ENCODE results near the gene NTPCR.
"Not testable (repeated sequence)": the region's sequence is repeated elsewhere in the genome, so short reads cannot be mapped to it uniquely, and the experiment has no call there.

Gene NTPCR

DNA sequence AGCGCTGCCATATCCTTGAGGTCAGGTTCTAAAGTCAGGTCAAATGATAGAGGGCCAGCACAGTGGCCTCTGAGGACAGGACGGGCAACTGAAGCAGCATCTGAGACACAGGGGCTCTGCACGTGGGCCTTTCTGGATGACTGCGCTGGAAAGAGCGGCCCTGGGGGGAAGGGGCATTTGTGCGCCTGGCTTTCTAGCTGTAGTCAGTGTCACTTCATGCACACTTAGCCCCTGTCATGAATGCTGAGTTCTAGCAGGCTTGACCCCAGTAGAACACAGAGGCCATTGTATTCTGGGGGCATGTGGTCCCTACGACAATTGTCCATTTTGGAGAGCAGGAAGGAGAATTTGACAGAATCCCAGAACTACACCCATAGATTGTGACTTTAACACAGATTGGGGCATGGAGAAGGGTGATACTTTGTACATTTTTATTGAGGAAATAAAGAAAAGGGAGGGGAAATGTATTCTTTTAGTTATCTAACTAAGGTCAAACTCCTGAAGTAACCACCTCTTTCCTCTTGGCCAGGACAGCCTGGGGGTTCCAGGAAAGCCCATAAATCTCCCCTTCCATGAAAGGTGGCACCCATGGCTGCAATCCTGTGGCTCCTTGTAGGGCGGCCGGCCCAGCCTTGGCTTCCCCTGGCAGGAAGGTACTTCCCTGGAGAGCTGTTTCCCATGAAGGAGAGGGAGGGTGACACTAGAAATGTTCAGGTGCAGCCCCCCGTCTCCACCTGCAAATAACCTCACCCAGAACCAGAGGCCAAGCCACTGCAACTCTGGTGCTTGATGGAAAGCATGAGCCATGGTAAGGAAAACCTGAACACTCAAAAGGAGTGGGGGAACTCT lies 34.4 kb downstream of the NTPCR start:
- no peak for DNase-seq (ENCODE audit: low spot score)

DNA sequence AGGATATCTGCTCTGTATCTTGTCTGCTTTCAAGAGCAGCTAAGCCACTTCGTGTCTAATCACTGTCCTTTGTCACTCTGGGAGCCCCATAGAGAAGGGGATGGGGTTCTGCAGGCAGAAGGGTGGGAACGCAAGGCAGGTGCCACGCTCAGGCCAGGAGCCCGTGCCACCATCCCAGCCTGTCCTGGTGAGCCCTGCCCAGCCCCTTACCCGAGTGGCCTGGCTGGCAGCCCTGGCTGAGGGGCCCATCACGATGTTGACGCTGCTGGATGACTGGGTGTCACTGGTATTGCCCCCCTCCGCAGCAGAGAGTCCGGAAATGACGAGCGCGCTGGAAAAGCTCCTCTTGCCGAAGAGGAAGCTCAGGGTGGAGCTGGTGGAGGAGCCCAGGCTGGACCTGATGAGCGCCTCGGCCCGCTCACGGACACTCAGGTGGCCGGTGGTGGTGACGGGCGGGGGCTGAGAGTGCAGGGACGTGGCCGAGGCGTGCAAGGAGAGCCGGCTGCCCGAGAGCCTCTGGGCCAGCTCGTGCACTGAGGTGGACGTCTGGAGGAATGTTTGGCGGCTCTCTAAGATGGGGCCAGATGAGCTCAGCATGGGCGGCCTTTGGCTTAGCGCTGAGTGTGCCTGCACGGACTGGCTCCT lies 35.6 kb downstream of the NTPCR start:
- no peak for DNase-seq (ENCODE audit: low spot score)

DNA sequence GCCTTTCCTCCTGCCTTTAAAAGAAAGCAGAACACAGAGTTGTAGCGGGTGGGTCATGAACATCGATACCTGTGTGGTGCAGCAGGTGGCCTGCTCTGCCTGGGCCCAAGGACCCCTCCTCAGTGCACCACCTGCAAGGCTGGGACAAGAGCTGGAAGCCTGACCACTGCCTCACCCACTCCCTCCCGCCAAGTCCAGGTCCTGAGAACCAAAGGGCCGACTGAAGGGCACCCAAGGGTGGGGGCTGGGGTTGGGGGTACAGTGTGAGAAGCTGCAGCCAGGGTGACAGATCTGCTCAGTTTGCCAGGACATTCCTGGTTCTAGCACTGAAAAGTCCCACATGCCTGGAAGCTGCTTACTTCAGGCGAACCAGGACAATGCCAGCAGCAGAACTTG lies 36.1 kb downstream of the NTPCR start:
- no peak for DNase-seq (ENCODE audit: low spot score)

DNA sequence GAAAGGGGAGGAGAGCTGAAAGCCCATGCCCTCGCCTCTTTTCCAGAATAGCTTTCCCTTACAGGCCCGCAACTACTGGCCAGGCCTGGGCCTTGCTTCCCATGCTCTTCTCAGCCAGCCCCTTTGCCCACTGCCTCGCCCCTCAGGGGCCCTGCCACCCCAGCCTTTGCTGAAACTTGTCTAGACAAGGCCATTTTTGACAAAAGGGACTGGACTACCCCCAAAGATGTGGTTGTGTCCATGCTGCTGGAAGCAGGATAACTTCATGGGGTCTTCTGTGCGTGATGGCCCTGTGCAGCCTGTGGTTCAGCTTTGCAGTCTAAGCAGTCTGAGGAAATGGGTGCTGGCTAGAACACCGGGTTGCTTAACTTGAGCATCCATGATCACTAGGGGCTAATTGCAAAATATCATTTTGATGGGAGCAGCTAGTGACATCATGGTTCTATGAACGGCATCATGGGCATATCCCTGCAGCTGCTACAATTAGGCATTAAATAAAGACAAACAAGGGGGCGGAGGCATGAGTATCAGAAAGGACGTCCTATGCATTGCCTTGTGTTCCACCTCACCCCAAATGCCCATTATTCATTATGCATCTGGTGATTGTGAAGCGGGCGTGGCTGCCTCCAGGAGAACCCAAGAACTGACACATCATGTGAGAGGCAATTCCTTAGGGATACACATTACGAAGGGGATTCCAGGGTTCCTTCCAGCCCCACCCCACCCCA lies 36.8 kb downstream of the NTPCR start:
- DNase-seq (ENCODE audit: low spot score), result no peak

DNA sequence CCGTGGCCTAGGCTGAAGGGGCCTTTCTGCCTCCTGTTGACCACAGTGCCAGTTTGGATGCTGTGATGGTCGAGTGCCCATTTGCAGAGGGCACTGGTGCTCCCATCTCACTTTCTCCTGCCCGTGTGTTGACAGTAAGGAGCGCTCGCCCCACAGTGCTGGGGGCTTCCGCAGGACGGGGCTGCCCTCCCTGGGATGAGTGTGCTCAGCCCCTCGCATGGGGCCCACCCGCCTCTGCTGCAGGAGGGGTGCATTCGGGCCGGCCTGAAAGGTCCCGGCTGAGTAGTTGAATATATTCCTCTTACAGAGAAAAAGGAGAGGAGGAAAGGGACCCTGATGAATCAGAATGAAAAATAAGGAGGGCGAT lies 37.3 kb downstream of the NTPCR start:
- DNase-seq (ENCODE audit: low spot score), result no peak

DNA sequence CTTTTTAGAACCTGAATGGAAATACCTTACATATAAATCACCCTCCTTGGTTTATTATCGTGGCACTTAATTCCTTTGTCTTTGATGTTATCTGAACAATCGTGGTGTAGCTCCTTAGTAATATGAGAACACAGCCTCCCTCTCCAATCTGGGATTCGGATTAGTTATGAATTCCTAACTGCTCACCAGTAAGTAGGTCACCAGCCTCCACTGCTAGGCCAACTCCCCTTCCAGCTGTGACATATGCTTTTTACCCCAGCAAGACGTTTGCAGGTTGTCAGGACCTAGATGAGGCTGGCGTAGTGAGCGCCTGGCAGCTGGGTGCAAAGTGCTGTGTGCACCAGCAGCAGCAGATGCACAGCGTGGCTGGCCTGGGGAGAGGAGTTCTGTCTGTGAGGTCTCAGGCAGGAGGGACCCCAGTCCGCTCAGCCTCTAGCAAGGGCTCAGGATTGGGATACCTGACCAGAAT lies 38.2 kb downstream of the NTPCR start:
- no peak for DNase-seq (ENCODE audit: low spot score)

DNA sequence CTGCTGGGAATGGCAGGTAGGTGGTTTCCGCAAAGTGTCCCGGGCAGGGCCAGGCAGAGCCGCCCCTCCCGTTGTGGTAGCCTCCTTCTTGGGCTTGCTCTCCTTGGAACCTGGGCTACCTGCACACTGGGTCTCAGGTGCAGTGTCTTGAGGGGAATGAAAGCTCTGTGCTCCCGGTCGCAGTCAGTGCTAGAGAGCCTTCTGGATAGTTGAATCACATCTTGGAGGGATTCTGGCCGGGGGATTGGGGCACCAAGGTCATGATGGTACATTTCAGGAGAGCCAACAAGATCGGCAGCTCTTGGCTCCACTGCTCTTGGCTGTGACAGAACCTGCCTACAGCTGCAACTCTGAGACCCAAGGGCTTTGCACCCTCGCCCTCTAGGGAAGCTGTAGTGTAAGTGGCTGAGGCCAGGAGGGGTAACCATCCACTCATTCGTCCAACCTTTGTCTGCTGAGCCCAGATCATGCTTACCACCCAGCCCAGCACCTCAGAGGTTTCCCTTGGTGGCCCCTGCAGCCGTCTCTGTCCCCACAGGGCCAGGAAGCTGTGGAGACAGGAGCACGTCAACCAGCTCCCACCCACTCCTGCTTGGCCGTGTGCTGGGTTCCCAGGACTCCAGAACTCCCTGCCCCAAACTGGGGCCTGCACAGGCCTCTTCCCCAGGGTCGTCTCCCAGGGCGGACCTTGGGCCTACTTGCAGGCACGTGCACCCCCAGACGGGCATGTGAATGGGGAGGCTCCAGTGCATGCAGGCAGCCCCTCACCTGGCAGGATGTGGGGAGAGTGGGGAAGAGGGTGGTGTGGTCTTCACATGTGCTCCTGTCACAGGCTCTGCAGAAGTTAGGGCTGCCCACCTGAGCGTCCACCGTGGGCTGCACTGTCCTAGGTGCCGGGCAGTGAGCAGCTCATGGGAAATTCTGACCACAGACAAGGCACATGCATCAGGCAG lies 40.0 kb downstream of the NTPCR start:
- no peak for DNase-seq (ENCODE audit: low spot score)

DNA sequence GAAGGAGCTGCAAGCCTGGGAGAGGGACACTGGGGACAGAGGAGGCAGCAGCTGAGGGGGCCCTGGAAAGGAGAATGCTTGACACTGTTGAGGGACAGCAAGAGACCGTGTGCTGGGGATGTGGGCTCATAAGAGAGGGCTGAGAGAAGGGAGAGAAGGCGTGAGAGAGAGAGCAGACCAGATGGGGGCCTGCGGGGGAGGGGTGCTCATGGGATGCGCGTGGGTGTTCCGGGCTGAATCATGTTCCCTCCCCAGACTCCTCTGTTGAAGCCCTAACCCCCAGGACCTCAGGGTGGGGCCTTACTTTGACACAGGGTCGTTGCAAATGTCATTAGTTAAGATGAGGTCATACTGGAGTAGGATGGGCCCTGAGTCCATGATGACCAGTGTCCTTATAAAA lies 40.8 kb downstream of the NTPCR start:
- no peak for DNase-seq (ENCODE audit: low spot score)

DNA sequence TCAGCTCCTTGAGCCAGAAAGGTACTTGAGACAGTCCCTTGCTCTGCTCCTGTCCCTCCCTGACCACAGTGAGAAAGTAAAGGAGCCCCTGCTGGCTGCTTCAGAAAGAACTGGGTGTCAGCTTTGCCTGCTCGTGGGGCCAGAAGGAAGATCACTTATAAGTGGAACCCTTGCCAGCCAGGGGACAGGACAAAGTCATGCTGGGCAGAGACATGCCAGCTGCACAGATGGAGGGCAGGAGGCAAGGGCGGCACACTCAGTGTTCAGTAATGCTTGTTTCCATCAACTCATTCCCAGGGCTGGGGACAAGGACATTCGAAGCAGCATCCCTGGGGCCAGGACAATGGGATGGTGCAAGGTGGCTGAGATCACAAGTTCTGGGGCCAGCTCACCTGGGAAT lies 41.8 kb downstream of the NTPCR start:
- no peak for DNase-seq (ENCODE audit: low spot score)

DNA sequence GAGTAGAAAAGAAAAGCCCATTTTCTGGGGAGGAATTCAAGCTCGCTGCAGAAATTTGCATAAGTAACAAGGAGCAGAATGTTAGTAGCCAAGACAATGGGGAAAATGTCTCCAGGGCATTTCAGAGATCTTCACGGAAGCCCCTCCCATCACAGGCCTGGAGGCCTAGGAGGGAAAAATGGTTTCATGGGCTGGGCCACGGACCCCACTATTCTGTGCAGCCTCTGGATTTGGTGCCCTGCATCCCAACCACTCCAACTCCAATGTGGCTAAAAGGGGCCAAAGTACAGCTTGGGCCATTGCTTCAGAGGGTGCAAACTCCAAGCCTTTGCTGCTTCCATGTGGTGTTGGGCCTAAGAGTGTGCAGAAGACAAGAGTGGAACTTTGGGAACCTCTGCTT lies 43.1 kb downstream of the NTPCR start:
- no peak for DNase-seq (ENCODE audit: low spot score)

DNA sequence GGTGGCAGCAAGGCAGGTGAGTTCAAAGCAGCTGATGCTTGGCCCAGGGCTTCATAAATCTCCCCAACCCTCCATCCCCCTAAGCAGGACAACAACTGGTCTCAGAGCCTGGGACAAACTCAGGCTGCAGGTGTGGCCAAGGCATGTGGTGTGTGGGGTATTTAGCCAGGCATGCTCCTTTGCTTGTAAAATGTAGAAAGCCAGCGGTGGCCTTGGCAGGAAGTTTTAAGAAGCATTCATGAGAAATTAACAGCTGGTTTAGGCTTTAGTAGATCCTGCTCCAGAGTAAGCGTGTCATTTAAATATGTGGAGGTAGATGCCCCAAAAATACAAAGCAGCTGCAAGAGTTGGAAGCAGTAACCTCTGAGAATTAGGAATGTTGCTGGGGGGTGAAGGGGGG lies 44.8 kb downstream of the NTPCR start:
- no peak for DNase-seq (ENCODE audit: low spot score)

DNA sequence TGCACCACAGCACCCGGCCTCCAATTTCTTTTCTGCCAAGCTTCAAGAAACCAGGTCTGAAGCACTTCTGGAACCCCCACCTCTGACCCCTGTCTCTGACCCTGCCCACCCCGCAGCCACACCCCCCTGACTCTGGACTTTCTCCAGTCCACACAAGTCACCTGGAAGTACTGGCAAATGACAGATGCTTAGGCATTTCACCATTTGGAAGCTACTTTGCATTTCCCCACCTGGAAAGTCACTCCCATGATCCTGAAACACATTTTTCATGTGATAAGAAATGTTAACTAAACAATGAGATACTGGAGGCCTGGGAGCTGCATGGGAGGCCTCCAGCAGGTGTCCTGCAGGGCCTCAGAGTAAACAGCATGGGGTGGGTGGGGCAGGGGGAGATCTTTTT lies 45.7 kb downstream of the NTPCR start:
- DNase-seq (ENCODE audit: low spot score), result no peak

DNA sequence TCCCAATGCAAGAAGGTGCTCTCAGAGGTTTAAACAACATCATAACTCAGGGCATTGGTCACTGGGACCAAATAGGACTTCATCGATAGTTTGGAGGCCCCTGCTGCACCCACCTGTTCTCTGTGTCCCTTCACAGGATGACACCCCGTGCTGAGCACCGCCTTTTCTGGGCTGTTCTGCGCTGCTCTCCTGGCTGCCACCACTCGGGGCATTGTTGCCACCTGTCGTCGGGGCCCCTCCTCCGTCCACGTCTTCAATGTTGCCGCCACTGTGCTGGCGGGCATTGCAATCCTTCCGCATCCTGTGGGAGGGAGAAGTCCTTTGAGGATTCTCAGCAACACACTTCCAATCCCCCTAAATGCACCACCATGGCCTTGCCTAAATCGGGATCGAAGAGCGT lies 47.7 kb downstream of the NTPCR start:
- no peak for DNase-seq (ENCODE audit: low spot score)

DNA sequence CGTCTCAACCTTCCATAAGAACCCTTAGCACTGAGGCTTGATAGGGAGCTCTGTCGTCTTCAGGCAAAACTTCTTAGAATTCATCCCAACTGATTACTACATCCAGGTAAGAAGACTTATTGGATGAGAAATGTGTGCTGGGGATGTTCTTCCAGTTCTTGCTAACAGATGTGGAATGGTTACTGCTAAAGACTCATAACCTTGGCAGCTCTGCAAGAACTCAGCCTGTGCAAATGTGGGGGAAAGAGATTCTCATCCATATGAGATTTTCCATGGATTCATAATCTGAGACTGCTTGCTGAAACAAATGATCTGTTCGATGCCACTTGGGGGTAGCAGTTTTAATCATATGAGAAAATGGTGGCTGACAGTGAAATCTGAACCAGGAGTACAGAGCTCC lies 48.2 kb downstream of the NTPCR start:
- no peak for DNase-seq (ENCODE audit: low spot score)

DNA sequence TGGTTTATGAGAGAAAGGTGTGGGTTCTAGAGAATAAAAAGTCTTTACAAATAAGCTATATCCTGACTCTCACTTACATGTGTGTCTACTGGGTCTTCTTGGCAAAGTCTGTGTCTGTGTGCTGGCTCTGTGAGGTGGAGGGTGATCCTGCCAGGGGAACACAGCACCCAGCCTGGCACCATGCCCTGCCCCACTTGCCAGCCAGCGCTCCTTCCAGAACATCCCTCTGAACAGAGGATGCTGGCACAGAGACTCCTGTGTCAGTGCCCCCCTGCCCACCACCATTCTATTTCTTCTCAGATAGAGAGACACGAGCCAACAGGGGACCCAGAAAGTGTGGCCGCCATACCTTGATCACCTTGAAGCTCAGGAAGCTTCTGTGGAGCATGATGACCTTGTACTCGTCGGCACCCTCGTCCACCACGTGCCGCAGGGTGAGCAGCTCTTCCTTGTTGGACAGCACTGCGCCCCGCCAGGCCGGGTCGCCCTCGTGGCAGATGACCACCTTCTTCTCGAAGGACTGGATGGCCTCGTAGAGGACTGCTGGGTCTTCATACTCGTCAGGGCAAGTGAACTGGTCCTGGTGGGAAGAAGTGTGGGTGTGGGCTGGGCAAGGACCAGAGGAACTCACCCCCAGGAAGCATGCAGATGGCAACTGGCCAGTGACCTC lies 49.7 kb downstream of the NTPCR start:
- no peak for DNase-seq (ENCODE audit: low spot score)

DNA sequence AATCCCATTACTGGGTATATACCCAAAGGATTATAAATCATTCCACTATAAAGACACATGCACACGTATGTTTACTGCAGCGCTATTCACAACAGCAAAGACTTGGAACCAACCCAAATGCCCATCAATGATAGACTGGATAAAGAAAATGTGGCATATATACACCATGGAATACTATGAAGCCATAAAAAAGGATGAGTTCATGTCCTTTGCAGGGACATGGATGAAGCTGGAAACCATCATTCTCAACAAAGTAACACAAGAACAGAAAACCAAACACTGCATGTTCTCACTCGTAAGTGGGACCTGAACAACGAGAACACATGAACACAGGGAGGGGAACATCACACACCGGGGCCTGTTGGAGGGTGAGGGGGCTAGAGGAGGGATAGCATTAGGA lies 53.2 kb downstream of the NTPCR start:
- DNase-seq (ENCODE audit: low spot score), result not testable (repeated sequence)

DNA sequence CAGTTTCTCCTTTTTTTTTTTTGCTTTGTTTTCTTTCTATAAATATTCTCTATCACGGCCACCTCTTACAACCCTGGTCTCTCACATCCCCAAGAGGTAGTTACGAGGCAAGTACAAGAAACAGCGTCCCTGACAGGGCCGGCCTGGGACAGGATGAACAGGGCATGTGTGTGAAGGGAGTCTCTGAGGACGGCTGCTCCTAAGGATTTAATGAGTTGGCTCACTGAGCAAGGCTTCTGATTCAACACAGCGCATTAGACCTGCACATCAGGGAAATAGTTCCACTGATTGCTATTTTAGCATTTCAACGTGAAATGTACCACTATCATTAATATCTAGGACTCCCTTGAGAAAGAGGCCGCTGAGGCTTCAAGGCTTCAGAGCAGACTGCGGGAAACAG lies 54.0 kb downstream of the NTPCR start:
- DNase-seq (ENCODE audit: low spot score), result no peak

DNA sequence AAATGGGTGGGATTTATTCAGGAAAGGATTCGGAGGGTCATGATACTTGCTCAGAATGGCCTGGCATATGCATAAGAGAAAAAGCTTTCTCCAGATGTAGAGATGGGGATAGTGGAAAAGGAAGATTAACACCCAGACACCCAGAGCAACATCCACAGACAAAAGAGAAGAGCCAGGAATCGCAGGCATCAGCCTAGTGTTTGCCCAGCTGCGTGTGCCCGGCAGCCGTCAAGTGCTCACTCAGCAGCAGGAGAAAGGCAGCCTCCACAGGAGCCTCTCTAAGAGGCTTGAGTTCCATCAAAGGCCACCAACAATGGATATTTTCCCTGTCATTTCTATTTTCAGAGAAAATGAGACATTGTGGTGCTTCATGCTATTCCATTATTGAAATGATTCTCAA lies 54.7 kb downstream of the NTPCR start:
- DNase-seq (ENCODE audit: low spot score), result no peak

DNA sequence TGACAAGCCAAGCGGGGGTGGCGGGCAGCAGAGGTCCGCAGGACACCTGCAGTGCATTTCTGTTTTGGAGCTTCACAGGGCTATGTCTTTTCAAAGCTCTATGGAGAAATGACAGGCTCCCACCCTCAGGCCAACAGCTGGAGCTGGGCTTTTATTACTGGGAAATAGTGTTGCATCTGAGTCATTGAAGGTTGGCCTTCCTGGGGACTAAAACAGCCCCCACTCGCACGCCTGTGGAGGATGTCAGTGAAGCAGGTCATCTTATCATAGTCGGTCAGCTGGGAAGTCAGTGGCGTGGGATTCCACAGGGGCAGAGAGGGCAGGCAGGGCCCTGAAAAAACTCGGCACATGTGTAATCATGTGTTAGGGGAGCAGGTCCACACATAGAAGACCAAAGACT lies 55.3 kb downstream of the NTPCR start:
- no peak for DNase-seq (ENCODE audit: low spot score)

DNA sequence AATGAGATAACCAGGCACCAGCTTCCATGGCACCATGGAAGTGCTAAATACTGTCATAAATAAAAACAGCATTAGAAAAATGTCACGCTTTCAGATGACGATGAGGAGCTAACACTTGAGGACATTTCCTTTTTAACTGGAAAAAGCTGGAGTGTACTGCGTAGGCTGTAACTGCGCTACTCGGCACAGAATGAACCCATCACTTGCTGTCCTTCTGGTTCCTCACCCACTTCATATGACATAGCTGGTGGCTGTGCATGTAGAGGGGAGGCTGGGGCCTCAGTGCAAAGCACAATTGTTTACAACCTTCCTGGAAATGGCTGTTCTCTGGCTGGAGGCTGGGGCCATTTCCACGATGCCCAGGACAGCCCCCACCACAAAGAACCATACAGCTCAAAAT lies 55.7 kb downstream of the NTPCR start:
- no peak for DNase-seq (ENCODE audit: low spot score)

DNA sequence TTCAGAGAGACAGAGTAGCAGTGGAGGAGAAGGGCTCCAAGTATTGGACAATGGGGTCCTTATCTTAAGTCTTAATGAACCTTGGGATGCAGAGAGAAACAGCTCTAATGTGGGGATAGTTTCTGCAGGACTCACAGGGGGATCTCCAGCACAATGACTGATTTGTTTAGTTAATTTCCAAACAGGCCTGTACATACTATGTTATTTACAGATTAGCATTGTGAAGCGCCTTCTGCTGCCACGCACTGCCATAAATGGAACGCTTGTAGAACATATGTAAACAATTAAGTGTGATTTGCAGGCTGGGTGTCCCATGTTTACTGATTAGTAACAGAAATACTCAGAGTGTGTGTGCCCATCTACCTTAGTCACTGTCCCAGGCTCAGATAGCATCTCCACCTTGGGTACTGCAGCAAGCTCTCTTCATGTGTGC lies 56.1 kb downstream of the NTPCR start:
- DNase-seq (ENCODE audit: low spot score), result no peak
